Thyroid gland (tissue), 4 donors: Measurements from ENCODE around the gene UTP18.

Source experiments
- CTCF ChIP-seq, 6 experiments: fragments of 200-600 bp in 3 of 6; fragments of 450-650 bp in 3 of 6; sonication (generic) in 3 of 6; IDR thresholded peaks; one replicate each; pipeline ENCODE4 v1.5.1; 2016 to 2019; ENCODE audit warnings: antibody characterized with exemption in 6 of 6, mild to moderate bottlenecking in 2 of 6, inconsistent platforms in 1 of 6, moderate library complexity in 1 of 6
- POLR2A ChIP-seq, 2 donors: fragments of 450-650 bp; IDR thresholded peaks; one replicate each; pipeline ENCODE4 v1.6.1; 2017; ENCODE audit warnings: antibody characterized with exemption in 2 of 2, mild to moderate bottlenecking in 2 of 2, moderate library complexity in 1 of 2

- TF ChIP-seq CTCF (IDR thresholded peaks at IDR 0.05) (peak in 1 of 6 experiments; percentile 18), POLR2A (IDR thresholded peaks at IDR 0.05) (peak in 1 of 2 donors; percentile 64)
These were observed at the start of gene UTP18 for GRCh38 chr17:51260237-51261023.
